ENCODE results near the gene HIGD1B. TPM values are rescaled to one million over a fixed set of nuclear protein-coding genes. Genes with fewer than 3 reads are reported as not detected.
A peak's percentile ranks its signal among the peaks of the same experiment; 100 is the strongest.
"Not testable (repeated sequence)": the region's sequence is repeated elsewhere in the genome, so short reads cannot be mapped to it uniquely, and the experiment has no call there.

Gene HIGD1B
- total and polyA plus RNA-seq, 8 donors: 0.35 to 14.6 (median 1.4) TPM; not detected in 1

DNA sequence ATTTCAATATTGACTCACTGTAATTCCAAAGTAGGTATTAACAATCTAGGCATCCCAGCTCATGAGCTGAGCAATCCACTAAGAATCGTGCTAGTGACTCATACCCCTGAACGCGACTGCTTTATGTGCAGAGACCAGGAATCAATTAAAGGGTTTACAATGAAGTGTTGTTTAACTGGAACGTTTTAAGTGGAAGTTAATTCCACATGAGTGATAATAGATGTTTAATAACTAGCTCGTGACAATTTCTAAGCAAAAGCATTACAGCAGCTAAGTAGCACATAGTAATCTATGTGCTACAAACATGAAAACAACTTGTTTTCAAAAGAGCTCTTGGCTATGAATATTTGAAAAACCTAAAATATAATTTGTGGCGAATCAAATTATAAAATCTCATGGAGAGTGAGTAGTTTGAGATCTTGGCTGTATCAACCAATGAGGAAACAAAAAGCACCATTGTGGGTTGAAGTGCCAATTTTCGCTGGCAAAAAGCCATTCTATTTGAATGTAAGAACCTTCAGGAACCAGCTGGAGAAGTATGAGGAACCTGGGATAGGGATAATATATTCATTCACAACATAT is 27.0 kb upstream of the HIGD1B start:
- Histone ChIP-seq H3K27ac (no peak overlapping the region), H3K27me3 (peaks cover 0 to 16% (median 0%) of the 10 kb centered on the region in 4 donors), H3K4me1 (no peaks in the 10 kb centered on the region), H3K36me3 (no peaks in the 10 kb centered on the region), H3K4me3 (no peak overlapping the region), H3K9me3 (no peaks in the 10 kb centered on the region)
- DNase-seq (no peak), ATAC-seq (peak in 2 of 4 donors; percentile 62 to 68), FAIRE-seq (peak; percentile 64)
- 18 to 29% methylated on average over 7 of the region's 7 CpGs for WGBS, 2 donors
- TF ChIP-seq, protein P1, sequence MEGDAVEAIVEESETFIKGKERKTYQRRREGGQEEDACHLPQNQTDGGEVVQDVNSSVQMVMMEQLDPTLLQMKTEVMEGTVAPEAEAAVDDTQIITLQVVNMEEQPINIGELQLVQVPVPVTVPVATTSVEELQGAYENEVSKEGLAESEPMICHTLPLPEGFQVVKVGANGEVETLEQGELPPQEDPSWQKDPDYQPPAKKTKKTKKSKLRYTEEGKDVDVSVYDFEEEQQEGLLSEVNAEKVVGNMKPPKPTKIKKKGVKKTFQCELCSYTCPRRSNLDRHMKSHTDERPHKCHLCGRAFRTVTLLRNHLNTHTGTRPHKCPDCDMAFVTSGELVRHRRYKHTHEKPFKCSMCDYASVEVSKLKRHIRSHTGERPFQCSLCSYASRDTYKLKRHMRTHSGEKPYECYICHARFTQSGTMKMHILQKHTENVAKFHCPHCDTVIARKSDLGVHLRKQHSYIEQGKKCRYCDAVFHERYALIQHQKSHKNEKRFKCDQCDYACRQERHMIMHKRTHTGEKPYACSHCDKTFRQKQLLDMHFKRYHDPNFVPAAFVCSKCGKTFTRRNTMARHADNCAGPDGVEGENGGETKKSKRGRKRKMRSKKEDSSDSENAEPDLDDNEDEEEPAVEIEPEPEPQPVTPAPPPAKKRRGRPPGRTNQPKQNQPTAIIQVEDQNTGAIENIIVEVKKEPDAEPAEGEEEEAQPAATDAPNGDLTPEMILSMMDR (IDR thresholded peaks at IDR 0.05): no peak
- intact Hi-C loops (cut with DNase I): no loop called here

DNA sequence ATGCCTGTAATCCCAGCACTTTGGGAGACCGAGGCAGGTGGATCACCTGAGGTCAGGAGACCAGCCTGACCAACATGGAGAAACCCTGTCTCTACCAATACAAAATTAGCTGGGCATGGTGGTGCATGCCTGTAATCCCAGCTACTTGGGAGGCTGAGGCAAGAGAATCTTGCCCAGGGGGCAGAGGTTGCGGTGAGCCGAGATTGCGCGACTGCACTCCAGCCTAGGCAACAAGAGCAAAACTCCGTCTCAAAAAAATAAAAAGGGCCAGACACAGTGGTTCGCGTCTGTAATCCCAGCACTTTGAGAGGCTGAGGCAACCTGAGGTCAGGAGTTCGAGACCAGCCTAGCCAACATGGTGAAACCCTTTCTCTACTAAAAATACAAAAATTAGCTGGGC is 22.4 kb upstream of the HIGD1B start:
- ATAC-seq; DNase-seq; FAIRE-seq; intact Hi-C loops (cut with DNase I); H3K4me3 ChIP-seq; H3K36me3 ChIP-seq; H3K27ac ChIP-seq; H3K4me1 ChIP-seq; H3K9me3 ChIP-seq: not testable (repeated sequence)
- 85 to 91% methylated on average over 9 of the region's 9 CpGs for WGBS, 2 donors
- H3K27me3 ChIP-seq: peaks cover 4 to 54% (median 12%) of the 10 kb centered on the region in 4 donors

DNA sequence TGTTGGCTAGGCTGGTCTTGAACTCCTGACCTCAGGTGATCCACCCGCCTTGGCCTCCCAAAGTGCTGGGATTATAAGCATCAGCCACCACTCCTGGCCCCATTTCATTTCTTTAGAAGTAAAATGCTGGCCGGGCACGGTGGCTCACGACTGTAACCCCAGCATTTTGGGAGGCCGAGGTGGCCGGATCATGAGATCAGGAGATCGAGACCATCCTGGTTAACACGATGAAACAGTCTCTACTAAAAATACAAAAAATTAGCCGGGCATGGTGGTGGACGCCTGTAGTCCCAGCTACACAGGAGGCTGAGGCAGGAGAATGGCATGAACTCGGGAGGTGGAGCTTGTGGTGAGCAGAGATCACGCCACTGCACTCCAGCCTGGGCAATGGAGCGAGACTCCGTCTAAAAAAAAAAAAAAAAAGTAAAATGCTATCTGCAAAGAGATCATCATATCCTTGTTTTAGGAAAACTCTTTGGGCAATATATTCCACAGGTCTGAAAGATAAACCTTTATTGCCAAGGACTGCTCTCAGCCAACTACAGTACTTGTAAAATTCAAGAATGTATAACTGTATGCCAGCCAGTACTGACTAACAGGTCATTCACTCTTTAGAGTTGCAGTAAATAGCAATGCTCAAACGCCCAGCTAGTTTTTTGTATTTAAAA is 21.4 kb upstream of the HIGD1B start:
- no peak for DNase-seq
- Histone ChIP-seq H3K27me3 (peaks cover 4 to 55% (median 12%) of the 10 kb centered on the region in 4 donors), H3K9me3 (no peaks in the 10 kb centered on the region), H3K4me3 (no peak overlapping the region), H3K4me1 (peaks cover 0 to 4% (median 0%) of the 10 kb centered on the region in 3 donors), H3K36me3 (no peaks in the 10 kb centered on the region), H3K27ac (no peak overlapping the region)
- TF ChIP-seq, protein P1 (IDR thresholded peaks at IDR 0.05): no peak
- FAIRE-seq: no peak
- intact Hi-C loops (cut with DNase I): no loop called here
- whole genome bisulfite sequencing, 2 donors: 73 to 81% methylated on average over 15 of the region's 15 CpGs
- ATAC-seq: no peak

DNA sequence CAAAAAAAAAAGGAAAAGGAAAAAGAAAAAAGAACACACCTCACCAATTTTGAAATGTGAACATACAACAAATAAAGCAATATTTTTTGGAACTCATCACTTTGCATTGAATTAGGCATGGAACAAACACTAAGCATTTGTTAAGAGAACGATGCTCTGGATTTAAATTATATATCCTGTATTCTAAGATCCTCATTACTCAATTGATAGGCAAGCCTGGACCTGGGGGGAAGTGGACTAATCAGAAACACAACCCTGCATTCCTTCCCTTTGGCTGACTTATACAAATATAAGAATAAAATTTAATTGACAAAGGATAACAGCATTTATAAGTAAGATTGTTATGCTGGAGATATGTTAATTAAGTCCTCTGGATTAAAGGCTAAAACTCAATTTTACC is 19.8 kb upstream of the HIGD1B start:
- Histone ChIP-seq H3K4me3 (no peak overlapping the region), H3K36me3 (no peaks in the 10 kb centered on the region), H3K4me1 (peaks cover 0 to 4% (median 0%) of the 10 kb centered on the region in 3 donors), H3K9me3 (no peaks in the 10 kb centered on the region), H3K27me3 (peaks cover 4 to 57% (median 12%) of the 10 kb centered on the region in 4 donors), H3K27ac (no peak overlapping the region)
- ATAC-seq (no peak), FAIRE-seq (no peak), DNase-seq (no peak)
- intact Hi-C loops (cut with DNase I): no loop called here
- TF ChIP-seq, protein P1 (IDR thresholded peaks at IDR 0.05): no peak
- WGBS, 2 donors: 67 to 75% methylated on average over 1 of the region's 1 CpG

DNA sequence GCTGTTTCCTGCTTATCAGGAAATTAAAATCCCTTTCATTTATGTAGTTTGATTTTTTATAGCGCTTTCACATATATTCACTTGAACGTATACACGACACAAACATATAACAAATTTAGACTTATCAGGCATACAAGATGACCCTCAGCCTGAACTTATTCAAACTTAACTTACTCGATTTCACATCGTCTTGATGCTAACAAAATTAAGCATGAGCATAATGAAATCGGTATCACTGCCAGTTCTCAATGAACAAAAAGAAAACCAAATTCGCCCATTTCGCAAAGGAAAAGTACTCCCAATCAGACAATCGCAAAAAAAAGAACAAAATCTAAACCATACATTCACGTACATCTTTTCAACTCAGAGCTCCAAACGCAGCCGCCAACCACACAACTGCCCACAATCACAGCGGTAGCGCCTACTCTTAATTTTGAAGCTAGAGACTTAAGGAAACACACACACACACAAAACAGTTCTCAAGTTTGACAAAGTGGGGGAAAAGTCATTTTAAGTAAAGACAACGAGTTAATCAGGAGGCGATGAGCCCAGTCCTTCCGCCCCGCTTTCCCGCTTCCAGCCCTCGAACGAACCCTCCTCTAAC is 18.7 kb upstream of the HIGD1B start:
- TF ChIP-seq, protein P1 (IDR thresholded peaks at IDR 0.05): no peak
- Histone ChIP-seq H3K4me3 (peak overlapping the region in 3 of 4 donors; percentile 10 to 56 (median 41)), H3K27me3 (peaks cover 4 to 61% (median 12%) of the 10 kb centered on the region in 4 donors), H3K27ac (peak overlapping the region in 1 of 4 donors; percentile 30), H3K36me3 (no peaks in the 10 kb centered on the region), H3K4me1 (peaks cover 0 to 4% (median 0%) of the 10 kb centered on the region in 3 donors), H3K9me3 (no peaks in the 10 kb centered on the region)
- FAIRE-seq: no peak
- 16% methylated on average over 21 of the region's 21 CpGs for WGBS, 2 donors
- no peak for DNase-seq
- intact Hi-C loops (cut with DNase I): no loop called here
- peak in 1 of 4 donors; percentile 11 for ATAC-seq
